Liver (tissue), 9 donors: ENCODE results near the gene CENPN. TPM values are rescaled to one million over a fixed set of nuclear protein-coding genes. Genes with fewer than 3 reads are reported as not detected.
A peak's percentile ranks its signal among the peaks of the same experiment; 100 is the strongest.

ENCODE experiments used
- DNase-seq: peaks from one replicate; pipeline ENCODE4 v3.0.0-alpha.2; 2017; ENCODE audit warnings: low spot score
- H3K27ac ChIP-seq, 2 donors: one replicate each; pipeline ENCODE4 v1.7.0; 2013; ENCODE audit warnings: inconsistent platforms in 2 of 2, low read length in 2 of 2, control low read depth in 1 of 2, low read depth in 1 of 2, mild to moderate bottlenecking in 1 of 2
- H3K27me3 ChIP-seq, 4 donors: one replicate each; pipeline versions ENCODE4 v1.6.1 to v1.7.0; 2013; ENCODE audit warnings: low read length in 3 of 4, inconsistent platforms in 1 of 4, mild to moderate bottlenecking in 1 of 4, moderate library complexity in 1 of 4; ENCODE audit not compliant: control insufficient read depth in 4 of 4, insufficient read depth in 4 of 4
- H3K36me3 ChIP-seq, 4 donors: one replicate each; pipeline versions ENCODE4 v1.6.1 to v1.7.0; 2013; ENCODE audit warnings: low read length in 3 of 4, mild to moderate bottlenecking in 3 of 4, low read depth in 1 of 4, moderate library complexity in 1 of 4; ENCODE audit not compliant: control insufficient read depth in 4 of 4, insufficient read depth in 3 of 4
- H3K4me1 ChIP-seq, 4 donors: one replicate each; pipeline versions ENCODE4 v1.6.1 to v1.7.0; 2013; ENCODE audit warnings: low read length in 3 of 4, mild to moderate bottlenecking in 3 of 4, moderate library complexity in 1 of 4; ENCODE audit not compliant: control insufficient read depth in 4 of 4, insufficient read depth in 4 of 4
- H3K4me3 ChIP-seq, 3 donors: one replicate each; pipeline versions ENCODE4 v1.6.1 to v1.7.0; 2013; ENCODE audit warnings: low read length in 3 of 3, control low read depth in 1 of 3, low read depth in 1 of 3, mild to moderate bottlenecking in 1 of 3
- H3K9ac ChIP-seq, 2 donors: one replicate each; pipeline ENCODE4 v1.7.0; 2013; ENCODE audit warnings: low read length in 2 of 2, mild to moderate bottlenecking in 2 of 2, moderate library complexity in 2 of 2, control low read depth in 1 of 2, low read depth in 1 of 2
- H3K9me3 ChIP-seq, 4 donors: one replicate each; pipeline versions ENCODE4 v1.6.1 to v1.7.0; 2013; ENCODE audit warnings: low read length in 3 of 4; ENCODE audit not compliant: control insufficient read depth in 4 of 4
- FOXA1 ChIP-seq: IDR thresholded peaks from 2 replicates; pipeline ENCODE4 v1.6.1; 2016; ENCODE audit warnings: antibody characterized with exemption
- GABPA ChIP-seq, 2 donors: IDR thresholded peaks in 1 of 2; conservative IDR thresholded peaks in 1 of 2; 2 replicates each; pipeline ENCODE4 v1.6.1; 2016; ENCODE audit warnings: antibody characterized with exemption in 2 of 2, mild to moderate bottlenecking in 1 of 2, moderate library complexity in 1 of 2
- HNF4A ChIP-seq, 2 donors: conservative IDR thresholded peaks; 2 replicates each; pipeline ENCODE4 v1.6.1; 2016; ENCODE audit warnings: antibody characterized with exemption in 2 of 2, mild to moderate bottlenecking in 2 of 2
- HNF4G ChIP-seq: IDR thresholded peaks from 2 replicates; pipeline ENCODE4 v1.6.1; 2016; ENCODE audit warnings: antibody characterized with exemption
- JUND ChIP-seq, 2 donors: IDR thresholded peaks; 2 replicates each; pipeline ENCODE4 v1.6.1; 2016; ENCODE audit warnings: antibody characterized with exemption in 2 of 2
- MAX ChIP-seq: IDR thresholded peaks from 2 replicates; pipeline ENCODE4 v1.6.1; 2016; ENCODE audit warnings: antibody characterized with exemption
- NR2F2 ChIP-seq: IDR thresholded peaks from 2 replicates; pipeline ENCODE4 v1.6.1; 2016; ENCODE audit warnings: antibody characterized with exemption
- RAD21 ChIP-seq, 2 donors: IDR thresholded peaks; 2 replicates each; pipeline ENCODE4 v1.6.1; 2016; ENCODE audit warnings: antibody characterized with exemption in 2 of 2, mild to moderate bottlenecking in 2 of 2
- REST ChIP-seq: IDR thresholded peaks from 2 replicates; pipeline ENCODE4 v1.6.1; 2016; ENCODE audit warnings: antibody characterized with exemption, mild to moderate bottlenecking
- RXRA ChIP-seq, 2 donors: IDR thresholded peaks; 2 replicates each; pipeline ENCODE4 v1.6.1; 2017 to 2018; ENCODE audit warnings: antibody characterized with exemption in 2 of 2, mild to moderate bottlenecking in 1 of 2
- SP1 ChIP-seq: IDR thresholded peaks from 2 replicates; pipeline ENCODE4 v1.6.1; 2018; ENCODE audit warnings: antibody characterized with exemption, mild to moderate bottlenecking
- TAF1 ChIP-seq: conservative IDR thresholded peaks from 2 replicates; pipeline ENCODE4 v1.6.1; 2016; ENCODE audit warnings: antibody characterized with exemption, mild to moderate bottlenecking
- YY1 ChIP-seq: IDR thresholded peaks from 2 replicates; pipeline ENCODE4 v1.6.1; 2016; ENCODE audit warnings: antibody characterized with exemption, mild to moderate bottlenecking
- ZBTB33 ChIP-seq: IDR thresholded peaks from 2 replicates; pipeline ENCODE4 v1.6.1; 2016; ENCODE audit warnings: antibody characterized with exemption
- WGBS: extraction: QIAGEN DNeasy Blood & Tissue Kit; methylation state at CpG from one replicate; pipeline ENCODE4 v1.1.7; 2013; 5-methylcytosine and 5-hydroxymethylcytosine counted together
- polyA plus RNA-seq, 2 donors: library from polyadenylated mRNA; stranded (reverse) in 1 of 2; unstranded in 1 of 2; fragments of 200-250 nt in 1 of 2; fragments of >200 nt in 1 of 2; fragmentation: Nextera tagmentation in 1 of 2; extraction: Ambion mirVana in 1 of 2; gene quantifications; one replicate each; pipeline versions ENCODE4 v1.2.1 to v1.2.3, GENCODE V29; 2013 to 2015
- total RNA-seq, 2 donors: library from RNA; depleted of rRNA; stranded (reverse); fragments of >200 nt; gene quantifications; one replicate each; pipeline ENCODE4 v1.2.3, GENCODE V29; 2014
- donor health status: healthy.
- donor health status: healthy.
- donor health status: healthy.
- donor health status: healthy.
- donor health status: healthy.

CENPN gene
- total and polyA plus RNA-seq, 4 donors, result 1.8 to 30.8 (median 7.9) TPM

- no peaks in the 10 kb centered on the region for H3K27me3 ChIP-seq
- H3K4me3 ChIP-seq, result no peak overlapping the region
- H3K4me1 ChIP-seq, result no peaks in the 10 kb centered on the region
- no peak for TF ChIP-seq YY1
- TF ChIP-seq HNF4A (conservative IDR thresholded peaks at IDR 0.05), result no peak
- TF ChIP-seq HNF4G, result no peak
- TF ChIP-seq GABPA (IDR thresholded peaks at IDR 0.05 in 1 of 2, conservative IDR thresholded peaks at IDR 0.05 in 1 of 2), result no peak
- TF ChIP-seq RXRA (IDR thresholded peaks at IDR 0.05), result no peak
- H3K27ac ChIP-seq, result no peak overlapping the region
- 94% methylated on average over 10 of the region's 10 CpGs for WGBS
- H3K9me3 ChIP-seq, result no peaks in the 10 kb centered on the region
- peak; percentile 52 for DNase-seq
- H3K36me3 ChIP-seq, result no peaks in the 10 kb centered on the region
- no peak overlapping the region for H3K9ac ChIP-seq
Measured at GRCh38 chr16:81061871-81062608, 55.0 kb downstream of the CENPN start.

GRCh38 chr16:81066681-81067080 lies 59.7 kb downstream of the CENPN start:
- Histone ChIP-seq H3K4me3 (no peak overlapping the region), H3K4me1 (no peaks in the 10 kb centered on the region), H3K9me3 (no peaks in the 10 kb centered on the region), H3K27ac (no peak overlapping the region), H3K9ac (no peak overlapping the region), H3K36me3 (no peaks in the 10 kb centered on the region), H3K27me3 (no peaks in the 10 kb centered on the region)
- no peak for TF ChIP-seq TAF1
- no peak for TF ChIP-seq JUND (IDR thresholded peaks at IDR 0.05)
- TF ChIP-seq GABPA (IDR thresholded peaks at IDR 0.05 in 1 of 2, conservative IDR thresholded peaks at IDR 0.05 in 1 of 2), result no peak
- TF ChIP-seq MAX, result no peak
- no peak for TF ChIP-seq ZBTB33
- no peak for TF ChIP-seq SP1
- no peak for TF ChIP-seq HNF4A (conservative IDR thresholded peaks at IDR 0.05)
- no peak for TF ChIP-seq RXRA (IDR thresholded peaks at IDR 0.05)
- TF ChIP-seq RAD21 (IDR thresholded peaks at IDR 0.05), result no peak
- no peak for TF ChIP-seq FOXA1
- TF ChIP-seq REST, result no peak
- TF ChIP-seq NR2F2, result no peak
- WGBS, result 74% methylated on average over 4 of the region's 4 CpGs
- no peak for DNase-seq
